ENCODE measurements around the gene NFX1.

Gene NFX1

GRCh38 chr9:33290247-33291030 is at the start of gene NFX1 (continued):
- TF ChIP-seq, protein P1, sequence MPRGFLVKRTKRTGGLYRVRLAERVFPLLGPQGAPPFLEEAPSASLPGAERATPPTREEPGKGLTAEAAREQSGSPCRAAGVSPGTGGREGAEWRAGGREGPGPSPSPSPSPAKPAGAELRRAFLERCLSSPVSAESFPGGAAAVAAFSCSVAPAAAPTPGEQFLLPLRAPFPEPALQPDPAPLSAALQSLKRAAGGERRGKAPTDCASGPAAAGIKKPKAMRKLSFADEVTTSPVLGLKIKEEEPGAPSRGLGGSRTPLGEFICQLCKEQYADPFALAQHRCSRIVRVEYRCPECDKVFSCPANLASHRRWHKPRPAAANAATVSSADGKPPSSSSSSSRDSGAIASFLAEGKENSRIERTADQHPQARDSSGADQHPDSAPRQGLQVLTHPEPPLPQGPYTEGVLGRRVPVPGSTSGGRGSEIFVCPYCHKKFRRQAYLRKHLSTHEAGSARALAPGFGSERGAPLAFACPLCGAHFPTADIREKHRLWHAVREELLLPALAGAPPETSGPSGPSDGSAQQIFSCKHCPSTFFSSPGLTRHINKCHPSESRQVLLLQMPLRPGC (tag by site-specific recombination; IDR thresholded peaks at IDR 0.05): peak; percentile 68; the same call in 1 of the 2 replicates
- TF ChIP-seq ZNF211 (tag by site-specific recombination; IDR thresholded peaks at IDR 0.05; ENCODE audit: low read depth) (no peak), ZFP41 (tag by site-specific recombination; IDR thresholded peaks at IDR 0.05; ENCODE audit: borderline replicate concordance) (no peak), ZNF175 (tag by site-specific recombination; IDR thresholded peaks at IDR 0.05) (no peak), ZNF423 (tag by site-specific recombination; IDR thresholded peaks at IDR 0.05) (no peak), ZSCAN30 (tag by site-specific recombination; IDR thresholded peaks at IDR 0.05) (peak; percentile 69; the same call in 1 of the 2 replicates), KLF8 (tag by site-specific recombination; IDR thresholded peaks at IDR 0.05) (peak; percentile 69), GLI4 (tag by site-specific recombination; IDR thresholded peaks at IDR 0.05) (no peak), ZBTB7A (tag by site-specific recombination; IDR thresholded peaks at IDR 0.05; ENCODE audit: low read depth) (no peak), ZNF558 (tag by site-specific recombination; IDR thresholded peaks at IDR 0.05) (peak; percentile 3; the same call in 1 of the 2 replicates), ZNF677 (tag by site-specific recombination; IDR thresholded peaks at IDR 0.05) (no peak), ZBTB17 (tag by site-specific recombination; IDR thresholded peaks at IDR 0.05) (peak; percentile 95), ZNF394 (tag by site-specific recombination; IDR thresholded peaks at IDR 0.05; ENCODE audit: borderline replicate concordance) (peak; percentile 9; the same call in 1 of the 2 replicates), FEZF1 (tag by site-specific recombination; IDR thresholded peaks at IDR 0.05) (no peak; the same call in 1 of the 2 replicates), ZNF239 (tag by site-specific recombination; IDR thresholded peaks at IDR 0.05) (no peak), ZNF777 (tag by site-specific recombination; IDR thresholded peaks at IDR 0.05; ENCODE audit: borderline replicate concordance) (no peak), ZNF404 (tag by site-specific recombination; IDR thresholded peaks at IDR 0.05) (no peak), ZNF785 (tag by site-specific recombination; IDR thresholded peaks at IDR 0.05) (no peak), ZNF214 (tag by site-specific recombination; IDR thresholded peaks at IDR 0.05; ENCODE audit: borderline replicate concordance) (no peak), ZNF112 (tag by site-specific recombination; IDR thresholded peaks at IDR 0.05) (no peak), ZNF521 (tag by site-specific recombination; IDR thresholded peaks at IDR 0.05) (no peak), SP2 (tag by site-specific recombination; IDR thresholded peaks at IDR 0.05) (peak; percentile 71), ZBTB1 (tag by site-specific recombination; IDR thresholded peaks at IDR 0.05) (no peak), ZNF184 (tag by site-specific recombination; IDR thresholded peaks at IDR 0.05) (no peak), ZNF654 (tag by site-specific recombination; IDR thresholded peaks at IDR 0.05; ENCODE audit: low read depth) (no peak), ZNF791 (tag by site-specific recombination; IDR thresholded peaks at IDR 0.05) (no peak), ZBTB26 (tag by site-specific recombination; optimal IDR thresholded peaks at IDR 0.05) (peak; percentile 58), MYNN (tag by site-specific recombination; IDR thresholded peaks at IDR 0.05; ENCODE audit: borderline replicate concordance) (no peak), ZNF707 (tag by site-specific recombination; IDR thresholded peaks at IDR 0.05) (no peak), HOXA7 (CRISPR knock-in tag; IDR thresholded peaks at IDR 0.05; ENCODE audit: borderline replicate concordance) (no peak), ZNF19 (tag by site-specific recombination; IDR thresholded peaks at IDR 0.05; ENCODE audit: low read depth) (no peak), ZNF133 (tag by site-specific recombination; IDR thresholded peaks at IDR 0.05) (no peak), SP7 (tag by site-specific recombination; IDR thresholded peaks at IDR 0.05) (peak; percentile 76), SETDB1 (IDR thresholded peaks at IDR 0.05; ENCODE audit: insufficient read length, low read length) (peak; percentile 18), KLF16 (tag by site-specific recombination; IDR thresholded peaks at IDR 0.05) (no peak)
- TF ChIP-seq, protein P2, sequence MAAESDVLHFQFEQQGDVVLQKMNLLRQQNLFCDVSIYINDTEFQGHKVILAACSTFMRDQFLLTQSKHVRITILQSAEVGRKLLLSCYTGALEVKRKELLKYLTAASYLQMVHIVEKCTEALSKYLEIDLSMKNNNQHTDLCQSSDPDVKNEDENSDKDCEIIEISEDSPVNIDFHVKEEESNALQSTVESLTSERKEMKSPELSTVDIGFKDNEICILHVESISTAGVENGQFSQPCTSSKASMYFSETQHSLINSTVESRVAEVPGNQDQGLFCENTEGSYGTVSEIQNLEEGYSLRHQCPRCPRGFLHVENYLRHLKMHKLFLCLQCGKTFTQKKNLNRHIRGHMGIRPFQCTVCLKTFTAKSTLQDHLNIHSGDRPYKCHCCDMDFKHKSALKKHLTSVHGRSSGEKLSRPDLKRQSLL (tag by site-specific recombination; IDR thresholded peaks at IDR 0.05): no peak
